Breast epithelium (tissue), 3 donors: Measurements from ENCODE around the gene KCNJ4.

Experiments used
- POLR2A ChIP-seq: fragments of 450-650 bp; IDR thresholded peaks from one replicate; pipeline ENCODE4 v1.6.1; 2016; ENCODE audit warnings: antibody characterized with exemption, mild to moderate bottlenecking, moderate library complexity
- POLR2AphosphoS5 ChIP-seq, 3 donors: sonication (generic); formaldehyde crosslinking; IDR thresholded peaks; one replicate each; pipeline ENCODE4 v1.6.1; 2017; ENCODE audit warnings: antibody characterized with exemption in 3 of 3
- TF ChIP-seq, protein P1 (sequence below), 3 donors: fragments of 450-650 bp; IDR thresholded peaks; one replicate each; pipeline ENCODE4 v1.5.1; 2016 to 2017; ENCODE audit warnings: antibody characterized with exemption in 3 of 3, mild to moderate bottlenecking in 3 of 3, moderate library complexity in 3 of 3

DNA sequence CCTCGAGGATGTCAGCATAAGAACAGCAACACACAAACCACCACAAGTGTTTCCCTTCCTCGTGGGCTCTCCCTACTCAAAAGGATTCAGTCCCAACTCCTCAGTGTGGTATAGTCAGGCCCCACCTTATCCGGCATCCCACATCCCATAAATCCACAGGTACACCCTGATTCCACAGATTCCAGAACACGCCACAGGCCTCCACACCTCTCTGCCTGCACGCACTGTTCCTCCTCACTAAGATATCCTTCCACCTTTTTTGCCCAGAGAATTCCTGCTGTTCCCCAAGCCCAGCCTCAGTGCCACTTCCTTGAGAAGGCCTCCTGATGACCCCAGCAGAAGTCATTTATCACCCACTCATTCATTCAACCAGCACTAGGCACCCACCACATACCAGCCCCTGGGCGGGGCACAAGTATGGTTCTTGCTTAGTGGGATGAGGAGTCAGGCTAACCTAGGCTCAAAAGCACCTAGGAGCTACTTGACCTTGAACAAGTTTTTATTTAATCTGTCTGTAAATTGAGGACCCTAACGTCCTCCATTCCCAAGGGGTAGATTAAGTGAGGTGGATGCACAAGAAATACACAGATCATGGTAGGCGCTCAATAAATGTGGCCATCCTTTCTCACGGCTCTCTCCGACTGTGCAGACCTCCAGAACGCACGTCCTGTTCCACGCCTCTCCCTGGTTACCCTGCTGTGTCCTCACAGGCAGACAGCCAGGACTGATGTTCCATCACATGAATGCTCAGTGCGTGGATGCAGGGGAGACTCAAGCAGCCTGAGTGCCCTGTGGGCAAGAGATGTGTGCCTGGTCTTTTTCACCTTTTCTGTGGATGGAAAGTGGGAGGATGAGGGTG lies 2.1 kb upstream of the KCNJ4 start:
- TF ChIP-seq, protein P1, sequence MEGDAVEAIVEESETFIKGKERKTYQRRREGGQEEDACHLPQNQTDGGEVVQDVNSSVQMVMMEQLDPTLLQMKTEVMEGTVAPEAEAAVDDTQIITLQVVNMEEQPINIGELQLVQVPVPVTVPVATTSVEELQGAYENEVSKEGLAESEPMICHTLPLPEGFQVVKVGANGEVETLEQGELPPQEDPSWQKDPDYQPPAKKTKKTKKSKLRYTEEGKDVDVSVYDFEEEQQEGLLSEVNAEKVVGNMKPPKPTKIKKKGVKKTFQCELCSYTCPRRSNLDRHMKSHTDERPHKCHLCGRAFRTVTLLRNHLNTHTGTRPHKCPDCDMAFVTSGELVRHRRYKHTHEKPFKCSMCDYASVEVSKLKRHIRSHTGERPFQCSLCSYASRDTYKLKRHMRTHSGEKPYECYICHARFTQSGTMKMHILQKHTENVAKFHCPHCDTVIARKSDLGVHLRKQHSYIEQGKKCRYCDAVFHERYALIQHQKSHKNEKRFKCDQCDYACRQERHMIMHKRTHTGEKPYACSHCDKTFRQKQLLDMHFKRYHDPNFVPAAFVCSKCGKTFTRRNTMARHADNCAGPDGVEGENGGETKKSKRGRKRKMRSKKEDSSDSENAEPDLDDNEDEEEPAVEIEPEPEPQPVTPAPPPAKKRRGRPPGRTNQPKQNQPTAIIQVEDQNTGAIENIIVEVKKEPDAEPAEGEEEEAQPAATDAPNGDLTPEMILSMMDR (IDR thresholded peaks at IDR 0.05): no peak
- TF ChIP-seq POLR2AphosphoS5 (IDR thresholded peaks at IDR 0.05): no peak
- no peak for TF ChIP-seq POLR2A
